ENCODE measurements around the gene GMDS.

- TF ChIP-seq CTCF (IDR thresholded peaks at IDR 0.05 in 4 of 5, conservative IDR thresholded peaks at IDR 0.05 in 1 of 5) (no peak), POLR2A (IDR thresholded peaks at IDR 0.05) (no peak)
Observed at GRCh38 chr6:2021713-2022125, 223.7 kb downstream of the GMDS start.

All from gastrocnemius medialis (tissue), 4 donors.